ENCODE data around the gene PPCS.
"Not testable (repeated sequence)": the region's sequence is repeated elsewhere in the genome, so short reads cannot be mapped to it uniquely, and the experiment has no call there.

PPCS gene

DNA sequence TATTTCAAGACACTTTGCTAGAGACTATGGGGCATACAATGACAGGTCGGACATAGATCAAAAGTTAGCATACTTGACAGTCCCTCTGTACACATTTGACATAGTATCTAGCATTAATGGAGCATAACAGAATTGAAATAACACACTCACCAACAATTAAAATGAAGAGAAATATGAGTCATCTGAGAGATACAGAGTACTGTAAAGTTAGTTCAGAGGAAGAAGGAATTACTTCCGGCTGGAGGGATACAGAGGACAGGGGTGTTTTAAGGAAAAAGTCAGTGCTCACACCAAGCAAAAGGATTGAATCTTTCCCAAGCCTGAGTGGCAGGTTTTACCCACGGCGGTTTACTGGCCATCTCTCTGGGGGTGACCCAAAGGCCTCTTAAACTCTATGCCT is 3.0 kb upstream of the PPCS start:
- DNase-seq (ENCODE audit: low read depth): no peak

GRCh38 chr1:42454403-42454802 is 1.9 kb upstream of the PPCS start:
- no peak for DNase-seq (ENCODE audit: low read depth)

DNA sequence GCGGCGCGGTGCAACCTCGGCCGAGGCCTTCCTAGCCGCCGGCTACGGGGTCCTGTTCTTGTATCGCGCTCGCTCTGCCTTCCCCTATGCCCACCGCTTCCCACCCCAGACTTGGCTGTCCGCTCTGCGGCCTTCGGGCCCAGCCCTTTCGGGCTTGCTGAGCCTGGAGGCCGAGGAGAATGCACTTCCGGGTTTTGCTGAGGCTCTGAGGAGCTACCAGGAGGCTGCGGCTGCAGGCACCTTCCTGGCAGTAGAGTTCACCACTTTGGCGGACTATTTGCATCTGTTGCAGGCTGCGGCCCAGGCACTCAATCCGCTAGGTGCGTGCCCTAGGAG is 379 bp downstream of the PPCS start:
- peak; percentile 63 for DNase-seq (ENCODE audit: low read depth)

- no peak for DNase-seq (ENCODE audit: low read depth)
Measured at GRCh38 chr1:42461196-42461595, 4.9 kb downstream of the PPCS start.

DNA sequence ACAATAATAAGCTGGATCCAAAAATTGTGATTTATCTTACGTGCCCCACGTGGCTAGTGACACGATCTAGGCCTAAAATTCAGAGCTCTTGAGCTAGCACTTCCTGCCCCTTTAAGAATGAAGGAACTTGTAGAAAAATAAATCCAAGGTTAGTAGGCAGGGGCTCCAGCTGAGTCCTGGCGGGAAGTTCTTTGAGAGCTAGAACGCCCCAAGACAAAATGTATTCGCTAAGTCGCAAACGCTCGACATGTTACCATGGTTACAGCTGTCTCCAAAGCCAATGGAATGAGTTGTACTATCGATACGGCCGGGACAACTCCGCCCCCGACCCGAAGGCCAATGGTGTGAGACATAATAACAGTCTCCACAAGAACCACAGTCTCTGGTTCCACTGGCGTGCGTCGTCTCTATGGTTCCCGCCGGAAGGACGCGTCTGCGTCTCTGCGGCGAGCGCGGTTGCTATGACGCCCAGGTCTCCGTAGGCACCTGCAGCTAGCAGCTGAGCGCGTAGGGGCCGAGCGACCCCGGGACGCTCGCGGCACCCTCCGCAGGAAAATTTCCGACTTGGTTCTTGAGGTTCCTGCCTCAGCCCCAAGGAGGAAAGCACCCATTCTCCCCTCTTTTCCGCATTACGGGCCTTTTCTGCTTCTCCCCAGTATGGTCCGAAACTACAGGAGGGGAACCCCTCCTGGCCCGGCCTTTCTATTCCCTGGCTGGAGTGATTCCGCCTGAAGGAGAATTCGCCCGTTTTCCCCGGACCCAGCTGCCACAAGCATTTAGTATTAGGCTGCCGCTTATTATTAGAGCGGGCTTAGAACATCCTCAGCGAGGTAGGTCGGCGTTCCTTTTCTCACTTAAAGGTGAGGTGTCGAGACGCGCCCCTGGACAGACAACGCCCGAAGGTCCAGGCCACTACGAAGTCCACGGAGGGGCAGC is 6.8 kb downstream of the PPCS start, which contains the start of gene CCDC30:
Gene CCDC30, plus strand, starts transcription at position 459 of the 936 bp plus-strand sequence. CDS start 17,266 bp downstream, outside the sequence.
- DNase-seq (ENCODE audit: low read depth): peak; percentile 96

- DNase-seq (ENCODE audit: low read depth): no peak
Measured at GRCh38 chr1:42463921-42464320, 7.6 kb downstream of the PPCS start.

- no peak for DNase-seq (ENCODE audit: low read depth)
Measured at GRCh38 chr1:42466030-42466429, 9.7 kb downstream of the PPCS start.

GRCh38 chr1:42469727-42470126 is 13.4 kb downstream of the PPCS start:
- no peak for DNase-seq (ENCODE audit: low read depth)

DNA sequence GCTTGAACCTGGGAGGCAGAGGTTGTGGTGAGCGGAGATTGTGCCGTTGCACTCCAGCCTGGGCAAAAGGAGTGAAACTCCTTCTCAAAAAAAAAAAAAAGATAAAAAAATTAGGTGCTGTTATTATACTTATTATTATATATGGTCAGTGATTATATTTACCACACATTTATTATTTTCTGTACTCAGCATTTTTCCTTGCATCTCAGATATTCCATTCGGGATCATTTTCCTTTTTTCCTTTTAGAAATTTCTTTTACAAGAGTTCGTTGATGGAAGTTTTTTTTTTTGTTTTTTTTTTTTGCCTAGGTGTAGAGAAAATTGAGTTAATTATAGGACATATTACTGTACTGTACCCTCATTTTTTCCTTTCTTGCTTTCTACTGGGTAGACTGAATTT is 20.3 kb downstream of the PPCS start:
- DNase-seq (ENCODE audit: low read depth): no peak

DNA sequence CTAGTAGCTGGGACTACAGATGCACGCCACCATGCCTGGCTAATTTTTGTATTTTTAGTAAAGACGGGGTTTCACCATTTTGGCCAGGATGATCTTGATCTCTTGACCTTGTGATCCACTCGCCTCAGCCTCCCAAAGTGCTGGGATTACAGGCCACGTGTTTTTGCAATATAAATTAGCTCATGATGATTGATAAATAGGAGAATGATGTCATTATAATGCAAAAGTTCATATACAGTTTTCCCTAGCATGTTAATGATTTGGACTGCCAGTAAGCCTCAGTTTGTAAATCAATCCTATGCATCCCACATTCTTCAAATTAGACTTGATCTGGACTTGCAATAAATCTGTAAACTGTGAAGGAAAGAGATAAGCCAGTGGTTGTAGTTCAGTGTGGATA is 21.0 kb downstream of the PPCS start:
- not testable (repeated sequence) for DNase-seq (ENCODE audit: low read depth)

GRCh38 chr1:42477775-42478174 is 21.4 kb downstream of the PPCS start:
- no peak for DNase-seq (ENCODE audit: low read depth)

GRCh38 chr1:42479621-42480020 is 23.3 kb downstream of the PPCS start:
- DNase-seq (ENCODE audit: low read depth): peak; percentile 41

DNA sequence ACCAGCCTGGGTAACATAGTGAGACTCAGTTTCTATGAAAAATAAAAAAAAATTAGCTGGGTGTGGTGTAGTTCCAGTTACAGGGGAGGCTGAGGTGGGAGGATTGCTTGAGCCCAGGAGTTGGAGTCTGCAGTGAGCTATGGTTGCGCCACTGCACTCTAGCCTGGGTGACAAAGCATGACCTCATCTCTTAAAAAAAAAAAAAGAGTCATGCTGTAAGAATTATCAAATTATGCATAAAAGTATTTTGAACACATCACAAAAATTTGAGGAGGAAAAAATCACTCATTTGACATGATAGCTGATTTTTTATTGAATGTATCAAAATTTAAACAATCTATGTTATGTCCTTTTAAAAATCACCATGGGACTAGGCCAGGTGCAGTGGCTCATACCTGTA is 24.6 kb downstream of the PPCS start:
- peak; percentile 11 for DNase-seq (ENCODE audit: low read depth)

DNA sequence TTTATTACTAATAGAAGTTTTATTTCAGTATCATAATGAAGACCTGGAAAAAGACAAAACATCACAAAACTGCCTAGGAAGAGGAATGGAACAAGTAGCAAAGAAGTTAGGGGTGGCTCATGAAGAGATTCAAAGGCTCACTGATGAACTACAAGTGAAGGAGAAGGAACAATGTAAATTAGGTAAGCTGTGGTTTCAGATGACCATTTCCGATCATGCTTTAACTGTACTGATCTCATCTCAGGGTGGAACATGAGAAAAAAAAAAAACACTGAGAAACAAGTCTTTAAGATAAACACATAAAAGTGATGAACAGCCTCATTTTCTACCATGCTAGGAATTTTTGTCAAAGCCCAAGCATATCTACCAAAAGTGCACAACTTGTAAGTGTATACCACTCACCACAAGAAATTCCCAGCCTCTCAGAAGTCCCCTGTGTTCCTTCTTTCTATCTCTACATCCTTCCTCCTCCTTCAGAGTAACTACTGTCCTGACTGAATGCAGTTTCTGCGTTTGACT is 26.4 kb downstream of the PPCS start:
- DNase-seq (ENCODE audit: low read depth): peak; percentile 4

GRCh38 chr1:42484382-42484781 is 28.0 kb downstream of the PPCS start:
- DNase-seq (ENCODE audit: low read depth): peak; percentile 91

DNA sequence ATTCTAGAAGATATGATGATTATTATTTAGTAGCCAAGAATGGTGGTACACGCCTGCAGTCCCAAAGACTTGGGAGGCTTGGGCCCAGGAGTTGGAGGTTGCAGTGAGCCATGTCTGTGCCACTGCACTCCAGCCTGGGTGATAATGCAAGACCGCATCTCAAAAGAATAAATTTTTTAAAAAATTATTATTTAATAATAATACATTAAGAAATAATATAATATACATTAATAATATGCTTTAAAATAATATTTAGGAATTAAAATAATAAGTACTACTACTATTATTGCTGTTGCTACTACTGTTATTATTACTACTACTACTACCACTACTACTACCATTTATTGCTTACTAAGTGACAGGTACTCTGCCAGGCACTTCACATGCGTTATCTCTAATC is 33.9 kb downstream of the PPCS start:
- DNase-seq (ENCODE audit: low read depth): no peak

GRCh38 chr1:42502031-42502430 is 45.7 kb downstream of the PPCS start:
- DNase-seq (ENCODE audit: low read depth): not testable (repeated sequence)

- DNase-seq (ENCODE audit: low read depth): no peak
Measured at GRCh38 chr1:42504535-42505128, 48.3 kb downstream of the PPCS start.

DNA sequence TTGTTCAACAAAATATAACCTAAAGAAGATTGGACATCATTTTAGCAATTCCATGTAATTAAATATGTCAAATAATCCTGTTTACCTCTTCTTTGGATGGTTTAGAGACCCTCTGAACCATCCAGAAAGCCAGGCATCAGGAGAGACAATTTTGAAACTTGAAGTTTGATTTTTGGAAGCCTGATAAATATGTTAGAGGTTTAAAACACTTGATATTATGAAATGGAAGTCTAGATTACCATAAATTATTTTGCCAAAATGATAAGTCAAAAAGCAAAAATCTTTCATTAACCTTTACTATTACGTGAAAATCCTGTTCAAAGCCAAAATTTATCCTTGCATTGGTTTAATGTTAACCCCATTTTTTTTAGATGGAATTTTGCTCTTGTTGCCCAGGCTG is 50.2 kb downstream of the PPCS start:
- DNase-seq (ENCODE audit: low read depth): no peak
